ENCODE data around the gene PALMD.

Gene PALMD

DNA sequence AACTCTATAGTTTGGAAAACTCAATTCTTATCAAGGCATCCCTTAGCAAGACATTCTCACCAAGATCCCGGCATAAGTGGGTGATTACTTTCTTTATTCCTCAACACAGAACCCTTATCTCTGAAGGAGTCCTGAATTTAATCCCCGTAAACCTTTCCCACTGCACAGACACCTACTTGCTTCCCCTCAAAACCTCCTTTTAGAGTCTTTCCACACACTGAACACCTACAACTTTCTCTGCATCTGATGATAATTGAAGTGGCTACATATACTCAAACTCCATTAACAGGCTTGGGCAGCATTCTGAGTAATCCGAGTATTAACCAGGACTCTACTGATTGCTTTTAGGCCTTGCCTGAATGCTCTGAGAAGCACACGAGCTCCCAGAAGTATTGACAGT is 23.5 kb downstream of the PALMD start:
- H3K9me3 ChIP-seq (replicated peaks in 1 of 11) = no peaks in the 10 kb centered on the region
- no peaks in the 10 kb centered on the region for H3K4me1 ChIP-seq
- no peak for TF ChIP-seq Cebpa-rat (IDR thresholded peaks at IDR 0.05)
- H3K9ac ChIP-seq = no peak overlapping the region
- H4K20me1 ChIP-seq = no peaks in the 10 kb centered on the region
- no peak overlapping the region for H3K4me3 ChIP-seq
- H3K27me3 ChIP-seq = no peaks in the 10 kb centered on the region
- no peaks in the 10 kb centered on the region for H3K36me3 ChIP-seq
- H3K27ac ChIP-seq = no peak overlapping the region
- no peak overlapping the region for H3K4me2 ChIP-seq

DNA sequence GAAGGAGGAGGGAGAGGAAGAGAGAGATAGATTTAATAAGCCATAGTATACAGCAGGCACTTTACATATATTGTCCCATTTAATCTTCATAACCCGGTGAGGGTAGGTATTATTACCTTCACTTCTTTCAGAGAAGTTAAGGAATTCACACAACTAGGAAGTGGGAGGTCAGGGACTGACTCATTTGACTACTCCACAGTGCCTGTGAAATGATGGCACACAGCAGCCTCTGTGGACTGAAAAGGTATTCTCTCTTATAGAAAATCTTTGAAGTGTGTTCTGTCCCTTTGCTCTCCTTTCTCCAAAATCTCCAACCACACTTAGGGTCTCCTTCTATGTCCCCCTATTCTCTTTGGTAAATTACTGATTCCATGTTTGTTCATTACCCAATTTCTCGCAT is 23.9 kb downstream of the PALMD start:
- H3K9ac ChIP-seq = no peak overlapping the region
- H4K20me1 ChIP-seq = no peaks in the 10 kb centered on the region
- TF ChIP-seq Cebpa-rat (IDR thresholded peaks at IDR 0.05) = no peak
- no peaks in the 10 kb centered on the region for H3K9me3 ChIP-seq (replicated peaks in 1 of 11)
- H3K4me1 ChIP-seq = no peaks in the 10 kb centered on the region
- H3K4me3 ChIP-seq = no peak overlapping the region
- H3K27me3 ChIP-seq = no peaks in the 10 kb centered on the region
- no peak overlapping the region for H3K27ac ChIP-seq
- H3K4me2 ChIP-seq = no peak overlapping the region
- H3K36me3 ChIP-seq = no peaks in the 10 kb centered on the region

GRCh38 chr1:99670583-99670982 is 24.7 kb downstream of the PALMD start:
- Histone ChIP-seq H3K4me2 (no peak overlapping the region), H3K4me1 (no peaks in the 10 kb centered on the region), H3K27ac (no peak overlapping the region), H4K20me1 (no peaks in the 10 kb centered on the region), H3K4me3 (no peak overlapping the region), H3K9ac (no peak overlapping the region), H3K36me3 (no peaks in the 10 kb centered on the region), H3K27me3 (no peaks in the 10 kb centered on the region), H3K9me3 (replicated peaks in 1 of 11) (no peaks in the 10 kb centered on the region)
- no peak for TF ChIP-seq Cebpa-rat (IDR thresholded peaks at IDR 0.05)

GRCh38 chr1:99672038-99672437 is 26.1 kb downstream of the PALMD start:
- no peak overlapping the region for H3K27ac ChIP-seq
- H3K27me3 ChIP-seq = no peaks in the 10 kb centered on the region
- no peak overlapping the region for H3K4me2 ChIP-seq
- no peaks in the 10 kb centered on the region for H3K36me3 ChIP-seq
- no peak overlapping the region for H3K9ac ChIP-seq
- H3K9me3 ChIP-seq (replicated peaks in 1 of 11) = no peaks in the 10 kb centered on the region
- no peak overlapping the region for H3K4me3 ChIP-seq
- H4K20me1 ChIP-seq = no peaks in the 10 kb centered on the region
- no peaks in the 10 kb centered on the region for H3K4me1 ChIP-seq
- no peak for TF ChIP-seq Cebpa-rat (IDR thresholded peaks at IDR 0.05)

DNA sequence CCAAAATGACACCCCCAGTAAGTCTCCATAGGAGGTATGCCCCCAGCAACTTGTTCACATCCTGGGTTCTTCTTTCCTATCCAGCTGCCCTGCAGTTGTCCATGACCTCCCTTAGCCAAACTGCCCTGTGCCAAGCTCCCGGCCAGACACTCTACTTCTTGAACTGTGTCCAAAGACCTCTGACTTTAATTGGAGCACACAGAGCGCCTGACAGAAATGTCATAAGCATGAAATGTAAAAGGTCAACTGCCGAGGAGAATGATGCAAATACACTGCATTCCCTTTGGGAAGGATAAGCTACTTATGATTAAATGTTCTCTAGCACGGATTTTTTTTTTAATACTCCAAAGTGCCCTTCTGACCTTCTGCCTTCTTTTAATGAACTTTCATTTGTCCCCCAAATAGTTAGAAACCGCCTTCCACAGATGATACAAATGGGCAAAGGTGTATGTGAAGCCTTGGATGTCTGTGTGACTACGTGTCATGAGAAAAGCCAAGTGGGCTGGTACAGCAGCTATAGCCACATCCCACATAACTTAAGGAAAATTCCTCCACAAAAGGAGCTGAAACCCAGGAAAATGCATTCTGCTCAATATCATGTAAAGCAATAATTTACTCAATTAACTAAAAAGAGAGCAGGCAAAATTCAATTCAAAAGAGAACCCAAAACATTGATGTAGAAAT is 26.8 kb downstream of the PALMD start:
- H4K20me1 ChIP-seq = no peaks in the 10 kb centered on the region
- no peak overlapping the region for H3K27ac ChIP-seq
- H3K36me3 ChIP-seq = no peaks in the 10 kb centered on the region
- no peak overlapping the region for H3K4me2 ChIP-seq
- H3K27me3 ChIP-seq = no peaks in the 10 kb centered on the region
- H3K4me1 ChIP-seq = no peaks in the 10 kb centered on the region
- TF ChIP-seq Cebpa-rat (IDR thresholded peaks at IDR 0.05) = no peak
- H3K9ac ChIP-seq = no peak overlapping the region
- no peak overlapping the region for H3K4me3 ChIP-seq
- H3K9me3 ChIP-seq (replicated peaks in 1 of 11) = no peaks in the 10 kb centered on the region

GRCh38 chr1:99673315-99673714 is 27.4 kb downstream of the PALMD start:
- H3K4me1 ChIP-seq = no peaks in the 10 kb centered on the region
- no peaks in the 10 kb centered on the region for H3K9me3 ChIP-seq (replicated peaks in 1 of 11)
- H3K4me3 ChIP-seq = no peak overlapping the region
- no peaks in the 10 kb centered on the region for H4K20me1 ChIP-seq
- no peaks in the 10 kb centered on the region for H3K27me3 ChIP-seq
- H3K36me3 ChIP-seq = no peaks in the 10 kb centered on the region
- H3K4me2 ChIP-seq = no peak overlapping the region
- no peak overlapping the region for H3K27ac ChIP-seq
- H3K9ac ChIP-seq = no peak overlapping the region
- no peak for TF ChIP-seq Cebpa-rat (IDR thresholded peaks at IDR 0.05)

- Histone ChIP-seq H4K20me1 (no peaks in the 10 kb centered on the region), H3K4me1 (no peaks in the 10 kb centered on the region), H3K4me3 (no peak overlapping the region), H3K27me3 (no peaks in the 10 kb centered on the region), H3K4me2 (no peak overlapping the region), H3K9me3 (replicated peaks in 1 of 11) (no peaks in the 10 kb centered on the region), H3K27ac (no peak overlapping the region), H3K36me3 (no peaks in the 10 kb centered on the region), H3K9ac (no peak overlapping the region)
- no peak for TF ChIP-seq Cebpa-rat (IDR thresholded peaks at IDR 0.05)
Measured at GRCh38 chr1:99674115-99675064, 28.5 kb downstream of the PALMD start.

- H3K27me3 ChIP-seq = no peaks in the 10 kb centered on the region
Measured at GRCh38 chr1:99675292-99675691, 29.4 kb downstream of the PALMD start.

DNA sequence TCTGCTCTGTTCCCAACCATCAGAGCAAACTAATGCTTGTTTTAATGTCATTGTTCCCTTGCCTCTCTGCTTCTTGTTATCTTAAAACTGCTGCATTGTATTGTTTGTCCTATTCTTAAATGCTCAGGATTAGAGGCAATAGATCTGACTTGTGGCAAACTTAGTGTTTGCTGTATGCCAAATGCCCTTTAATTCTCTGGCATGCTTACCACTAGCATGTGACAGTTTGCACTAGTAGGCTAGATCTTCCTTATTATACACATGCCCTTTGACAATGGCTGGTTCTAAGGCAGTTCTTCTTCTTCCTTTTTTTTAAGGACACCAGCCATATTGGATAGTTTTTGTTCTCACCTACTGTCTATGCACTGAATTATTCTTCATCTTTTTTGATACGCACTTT is 30.1 kb downstream of the PALMD start:
- no peaks in the 10 kb centered on the region for H3K36me3 ChIP-seq
- H4K20me1 ChIP-seq = no peaks in the 10 kb centered on the region
- no peak for TF ChIP-seq Cebpa-rat (IDR thresholded peaks at IDR 0.05)
- no peaks in the 10 kb centered on the region for H3K4me1 ChIP-seq
- no peak overlapping the region for H3K27ac ChIP-seq
- no peak overlapping the region for H3K4me3 ChIP-seq
- no peaks in the 10 kb centered on the region for H3K9me3 ChIP-seq (replicated peaks in 1 of 11)
- H3K27me3 ChIP-seq = no peaks in the 10 kb centered on the region
- no peak overlapping the region for H3K9ac ChIP-seq
- H3K4me2 ChIP-seq = no peak overlapping the region

More at GRCh38 chr1:99675292-99675691, 29.4 kb downstream of the PALMD start:
- no peaks in the 10 kb centered on the region for H3K4me1 ChIP-seq
- no peak overlapping the region for H3K27ac ChIP-seq
- no peaks in the 10 kb centered on the region for H3K9me3 ChIP-seq (replicated peaks in 1 of 11)
- H4K20me1 ChIP-seq = no peaks in the 10 kb centered on the region
- no peak overlapping the region for H3K4me2 ChIP-seq
- H3K9ac ChIP-seq = no peak overlapping the region
- no peak overlapping the region for H3K4me3 ChIP-seq
- no peaks in the 10 kb centered on the region for H3K36me3 ChIP-seq
- no peak for TF ChIP-seq Cebpa-rat (IDR thresholded peaks at IDR 0.05)

- Histone ChIP-seq H3K4me1 (0 out of 20 replicates have a peak, but pooled peaks cover 0 to 3% (median 0%) of the 10 kb centered on the region in 10 experiments), H3K36me3 (no peaks in the 10 kb centered on the region), H3K9me3 (replicated peaks in 1 of 11) (no peaks in the 10 kb centered on the region), H3K27me3 (no peaks in the 10 kb centered on the region), H3K9ac (no peak overlapping the region), H3K27ac (no peak overlapping the region), H4K20me1 (no peaks in the 10 kb centered on the region), H3K4me2 (no peak overlapping the region), H3K4me3 (no peak overlapping the region)
- no peak for TF ChIP-seq Cebpa-rat (IDR thresholded peaks at IDR 0.05)
Measured at GRCh38 chr1:99676876-99677275, 31.0 kb downstream of the PALMD start.
